ENCODE data around the gene PRR23E.

Gene PRR23E

DNA sequence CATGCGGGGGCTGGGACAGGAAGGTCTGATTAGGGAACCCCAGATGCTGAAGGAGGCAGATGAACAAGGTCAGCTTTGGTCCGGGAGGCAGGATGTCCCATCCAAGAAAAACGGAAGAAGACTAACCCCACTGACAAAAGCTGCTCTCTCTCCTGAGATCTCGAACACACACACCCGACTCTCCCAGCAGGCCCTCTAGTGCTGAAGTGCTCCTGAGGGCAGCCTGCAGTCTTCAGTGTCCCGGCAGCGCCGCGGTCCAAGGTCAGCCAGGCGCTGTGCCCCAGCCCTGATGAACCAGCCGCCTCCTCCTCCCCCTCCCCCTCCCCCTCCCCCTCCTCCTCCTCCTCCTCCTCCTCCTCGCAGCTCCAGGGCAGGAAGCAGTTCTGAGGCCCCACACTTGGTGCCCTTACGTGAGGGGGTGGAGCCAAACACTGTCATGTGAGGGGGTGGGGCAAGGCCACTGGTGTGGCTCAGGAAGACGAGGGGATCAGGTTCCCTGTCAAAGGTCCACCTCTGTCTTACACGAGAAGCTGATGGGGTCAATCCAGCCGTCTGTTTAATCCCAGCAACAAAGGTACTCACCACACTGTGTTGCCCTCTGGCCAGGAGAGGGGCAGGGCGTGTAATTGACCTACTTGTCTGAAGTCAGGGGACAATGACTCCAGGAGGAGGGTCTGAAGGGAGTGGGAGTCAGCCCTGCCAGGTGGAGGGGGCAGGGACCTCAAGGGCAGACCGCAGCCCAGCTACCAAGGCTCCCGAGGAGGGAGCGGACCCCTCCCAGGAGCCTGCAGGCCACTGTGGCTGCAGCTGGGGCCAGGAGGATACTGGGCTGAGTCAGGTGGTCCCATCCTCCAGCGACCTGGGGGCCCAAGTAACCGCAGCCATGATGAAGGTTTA, 34.3 kb downstream of the PRR23E start:
- DNase-seq (ENCODE audit: low read depth in 2 of 2): no peak

DNA sequence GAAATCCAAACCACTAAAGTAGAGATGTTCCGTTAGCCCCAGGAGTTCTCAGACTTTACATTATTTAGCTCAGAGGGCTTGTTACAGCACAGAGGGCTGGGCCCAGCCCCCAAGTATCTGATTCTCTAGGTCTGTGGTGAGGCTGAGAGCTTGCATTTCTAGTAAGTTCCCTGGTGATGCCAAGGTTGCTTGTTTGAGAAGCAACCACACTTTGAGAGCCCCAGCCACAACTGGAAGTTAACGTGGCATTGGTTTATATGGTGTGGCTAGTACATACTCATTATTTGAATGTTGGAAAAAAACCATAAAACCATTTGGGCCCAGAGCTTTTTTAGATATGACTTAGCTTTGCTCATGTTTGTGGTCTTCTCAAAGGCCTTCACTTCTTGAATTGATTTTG, 35.9 kb downstream of the PRR23E start:
- DNase-seq (ENCODE audit: low read depth in 2 of 2): no peak

GRCh38 chr3:127233371-127233770, 40.4 kb downstream of the PRR23E start:
- no peak for DNase-seq (ENCODE audit: low read depth in 2 of 2)

DNA sequence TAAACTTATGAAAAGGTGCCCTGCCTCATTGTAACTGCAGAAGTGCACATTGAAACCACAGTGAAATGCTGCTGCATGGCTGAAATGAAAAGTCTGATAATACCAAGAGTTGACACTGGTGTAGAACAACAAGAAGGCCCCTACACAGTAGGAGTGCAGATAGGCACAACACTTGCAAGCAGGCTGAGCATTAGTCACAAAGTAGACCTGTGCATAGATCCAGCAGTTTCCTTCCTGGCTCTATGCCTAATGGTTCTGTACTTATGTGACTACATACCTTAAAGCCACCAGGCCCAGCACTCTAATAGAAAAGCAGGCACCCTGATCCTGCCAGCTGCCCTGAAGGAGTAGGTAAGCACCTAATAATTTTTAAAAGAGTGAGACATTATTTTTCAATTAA, 41.8 kb downstream of the PRR23E start:
- DNase-seq (ENCODE audit: low read depth in 2 of 2): no peak

- no peak for DNase-seq (ENCODE audit: low read depth in 2 of 2)
Measured at GRCh38 chr3:127235706-127236105, 42.8 kb downstream of the PRR23E start.

GRCh38 chr3:127237835-127238234, 44.9 kb downstream of the PRR23E start:
- no peak for DNase-seq (ENCODE audit: low read depth in 2 of 2)

GRCh38 chr3:127238602-127239001, 45.7 kb downstream of the PRR23E start:
- no peak for DNase-seq (ENCODE audit: low read depth in 2 of 2)

DNA sequence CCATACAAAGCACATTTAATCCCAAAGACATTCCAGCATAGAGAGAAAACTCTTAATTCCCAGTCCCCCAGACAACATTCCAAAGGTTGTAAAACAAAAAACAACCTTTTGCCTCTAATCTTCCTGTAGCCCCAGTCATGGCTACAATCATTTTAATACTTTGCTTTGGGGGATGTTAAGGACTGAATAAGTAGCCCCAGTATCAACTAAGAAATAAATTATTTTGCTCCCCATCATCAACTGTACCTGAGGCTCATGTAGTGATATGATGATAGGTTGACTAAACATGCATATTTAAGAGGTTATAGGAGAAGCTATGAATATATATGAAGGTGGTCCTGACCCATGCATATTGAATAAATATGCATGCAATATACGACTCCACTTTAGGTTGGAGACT, 54.4 kb downstream of the PRR23E start:
- DNase-seq (ENCODE audit: low read depth in 2 of 2): no peak
